ENCODE data around the gene KCNK4. TPM values are rescaled to one million over a fixed set of nuclear protein-coding genes. Genes with fewer than 3 reads are reported as not detected.
A peak's percentile ranks its signal among the peaks of the same experiment; 100 is the strongest.

Gene KCNK4
- total and polyA plus RNA-seq, 2 of the 13 experiments (the other 11 are each of a cell fraction or from before 2014, with no cell fraction given) = not detected

GRCh38 chr11:64246871-64247728 is 44.0 kb upstream of the KCNK4 start, which contains the start of gene PPP1R14B (continued):
- TF ChIP-seq ZBTB40 (IDR thresholded peaks at IDR 0.05) = no peak
- TF ChIP-seq ZBTB40 (CRISPR knock-in tag; IDR thresholded peaks at IDR 0.05) = peak; percentile 67
- peak; percentile 67 for TF ChIP-seq SP5 (CRISPR knock-in tag; IDR thresholded peaks at IDR 0.05; ENCODE audit: borderline replicate concordance, low read depth)
- TF ChIP-seq ZNF709 (CRISPR knock-in tag; IDR thresholded peaks at IDR 0.05) = peak; percentile 29; the same call in 1 of the 2 replicates
- TF ChIP-seq HOMEZ (CRISPR knock-in tag; IDR thresholded peaks at IDR 0.05; ENCODE audit: low read depth) = 0 out of 2 replicates have a peak, but pooled peaks have one; percentile 6
- TF ChIP-seq PHF21A (CRISPR knock-in tag; IDR thresholded peaks at IDR 0.05) = peak; percentile 50
- peak; percentile 70 for TF ChIP-seq SP4 (CRISPR knock-in tag; IDR thresholded peaks at IDR 0.05)
- no peak for TF ChIP-seq NCOA5 (CRISPR knock-in tag; IDR thresholded peaks at IDR 0.05)
- peak; percentile 78 for TF ChIP-seq POLR2G (IDR thresholded peaks at IDR 0.05; ENCODE audit: low read depth, low read length)
- no peak for TF ChIP-seq BRD4 (CRISPR knock-in tag; IDR thresholded peaks at IDR 0.05)
- 0 out of 2 replicates have a peak, but pooled peaks have one; percentile 8 for TF ChIP-seq ELF1 (CRISPR knock-in tag; IDR thresholded peaks at IDR 0.05)
- no peak for TF ChIP-seq TCF7 (IDR thresholded peaks at IDR 0.05; ENCODE audit: low read depth)
- peak; percentile 29; the same call in 1 of the 2 replicates for TF ChIP-seq ZNF547 (CRISPR knock-in tag; IDR thresholded peaks at IDR 0.05)
- 0 out of 2 replicates have a peak, but pooled peaks have one; percentile 24 for TF ChIP-seq WIZ (CRISPR knock-in tag; IDR thresholded peaks at IDR 0.05)
- TF ChIP-seq HNF4G (IDR thresholded peaks at IDR 0.05; ENCODE audit: borderline replicate concordance, low read depth, low read length) = peak; percentile 12; the same call in 1 of the 2 replicates
- no peak for TF ChIP-seq HNF4G (CRISPR knock-in tag; IDR thresholded peaks at IDR 0.05; ENCODE audit: borderline replicate concordance, low read depth)
- TF ChIP-seq IRF9 (CRISPR knock-in tag; IDR thresholded peaks at IDR 0.05; ENCODE audit: borderline replicate concordance) = peak; percentile 91; the same call in 1 of the 2 replicates

Data from HepG2 (cell line).